Upper lobe of right lung (tissue), 1 donor: ENCODE data around the gene TLN1. TPM values are rescaled to one million over a fixed set of nuclear protein-coding genes. Genes with fewer than 3 reads are reported as not detected.
A peak's percentile ranks its signal among the peaks of the same experiment; 100 is the strongest.

Experiments
- ATAC-seq: fragments of 200-7000 bp; cut with Tn5 transposase; one replicate; pipeline ENCODE4 v1.9.1; 2020; ENCODE audit warnings: mild to moderate bottlenecking, moderate library complexity
- DNase-seq: peaks from one replicate; pipeline ENCODE4 v3.0.0-alpha.2; 2020
- H3K27ac ChIP-seq: fragments of 200-600 bp; one replicate; pipeline ENCODE4 v1.8.0; 2022
- H3K27me3 ChIP-seq: fragments of 200-600 bp; one replicate; pipeline ENCODE4 v1.8.0; 2022; ENCODE audit warnings: mild to moderate bottlenecking
- H3K36me3 ChIP-seq: fragments of 200-600 bp; one replicate; pipeline ENCODE4 v1.8.0; 2022
- H3K4me1 ChIP-seq: fragments of 200-600 bp; one replicate; pipeline ENCODE4 v1.8.0; 2022
- H3K4me3 ChIP-seq: fragments of 200-600 bp; one replicate; pipeline ENCODE4 v1.8.0; 2022; ENCODE audit warnings: mild to moderate bottlenecking
- H3K9me3 ChIP-seq: fragments of 200-600 bp; one replicate; pipeline ENCODE4 v1.8.0; 2022
- CTCF ChIP-seq: fragments of 200-600 bp; IDR thresholded peaks from one replicate; pipeline ENCODE4 v1.8.0; 2022; ENCODE audit warnings: antibody characterized with exemption
- intact Hi-C: fragments of 100-400 bp; cut with DNase I; formaldehyde crosslinking; loops from one replicate; pipeline ENCODE4 v1.11.0; 2022
- total RNA-seq: library from RNA; stranded (reverse); fragmentation: NEBNext Ultra II Directional; extraction: Animal tissue kit (Norgen Biotek cat#: 25700); gene quantifications from one replicate; pipeline ENCODE4 v1.2.1, GENCODE V29; 2021
- donor health status: DM: no; HTN: yes; CAD: no; lungs with severe emphysema.

TLN1 gene
- total RNA-seq, 1 donor from 2014 or later = 439 TPM

- no peak for TF ChIP-seq CTCF
- no peaks in the 10 kb centered on the region for H3K9me3 ChIP-seq
- no peak overlapping the region for H3K4me3 ChIP-seq
- H3K4me1 ChIP-seq = peaks cover 24% of the 10 kb centered on the region
- peaks cover 79% of the 10 kb centered on the region for H3K36me3 ChIP-seq
- no peaks in the 10 kb centered on the region for H3K27me3 ChIP-seq
- ATAC-seq (no peak), DNase-seq (no peak)
- intact Hi-C loops = no loop called here
- no peak overlapping the region for H3K27ac ChIP-seq
Observed at GRCh38 chr9:35723426-35723825, 8.6 kb downstream of the TLN1 start.

- Histone ChIP-seq H3K36me3 (peaks cover 100% of the 10 kb centered on the region), H3K9me3 (no peaks in the 10 kb centered on the region), H3K4me3 (no peak overlapping the region), H3K4me1 (no peaks in the 10 kb centered on the region), H3K27ac (no peak overlapping the region), H3K27me3 (no peaks in the 10 kb centered on the region)
- no peak for TF ChIP-seq CTCF
- intact Hi-C loops = no loop called here
- ATAC-seq = no peak
- DNase-seq = no peak
Observed at GRCh38 chr9:35719546-35719945, 12.4 kb downstream of the TLN1 start.

GRCh38 chr9:35718721-35719511 lies 13.1 kb downstream of the TLN1 start:
- no peaks in the 10 kb centered on the region for H3K27me3 ChIP-seq
- peak; percentile 27 for ATAC-seq
- no peak for DNase-seq
- intact Hi-C loops = no loop called here
- peaks cover 100% of the 10 kb centered on the region for H3K36me3 ChIP-seq
- TF ChIP-seq CTCF = no peak
- H3K9me3 ChIP-seq = no peaks in the 10 kb centered on the region
- no peak overlapping the region for H3K4me3 ChIP-seq
- no peak overlapping the region for H3K27ac ChIP-seq
- no peaks in the 10 kb centered on the region for H3K4me1 ChIP-seq

- H3K27ac ChIP-seq = no peak overlapping the region
- no peak for ATAC-seq
- intact Hi-C loops = no loop called here
- no peaks in the 10 kb centered on the region for H3K27me3 ChIP-seq
- no peak for DNase-seq
- no peak for TF ChIP-seq CTCF
- no peaks in the 10 kb centered on the region for H3K9me3 ChIP-seq
- no peaks in the 10 kb centered on the region for H3K4me1 ChIP-seq
- H3K36me3 ChIP-seq = peaks cover 100% of the 10 kb centered on the region
- no peak overlapping the region for H3K4me3 ChIP-seq
Observed at GRCh38 chr9:35717132-35717870, 14.7 kb downstream of the TLN1 start.

- no peak overlapping the region for H3K27ac ChIP-seq
- TF ChIP-seq CTCF = no peak
Observed at GRCh38 chr9:35716230-35716629, 15.8 kb downstream of the TLN1 start.

More at GRCh38 chr9:35716230-35716629, 15.8 kb downstream of the TLN1 start:
- intact Hi-C loops = no loop called here
- Histone ChIP-seq H3K9me3 (no peaks in the 10 kb centered on the region), H3K36me3 (peaks cover 100% of the 10 kb centered on the region), H3K27me3 (no peaks in the 10 kb centered on the region), H3K4me1 (no peaks in the 10 kb centered on the region), H3K4me3 (no peak overlapping the region)
- DNase-seq (no peak), ATAC-seq (peak; percentile 3)
